Mucosa of descending colon (tissue), 3 donors: Measurements from ENCODE around the gene NKD1. TPM values are rescaled to one million over a fixed set of nuclear protein-coding genes. Genes with fewer than 3 reads are reported as not detected.

ENCODE experiments used
- ATAC-seq: fragments of 200-7000 bp; cut with Tn5 transposase; one replicate; pipeline ENCODE4 v1.9.1; 2020; ENCODE audit warnings: mild to moderate bottlenecking, moderate library complexity
- DNase-seq, 3 donors: peaks; one replicate each; pipeline ENCODE4 v3.0.0-alpha.2; 2020
- H3K36me3 ChIP-seq: fragments of 200-600 bp; one replicate; pipeline ENCODE4 v1.8.0; 2021; ENCODE audit warnings: low read depth, mild to moderate bottlenecking
- H3K4me1 ChIP-seq: fragments of 200-600 bp; one replicate; pipeline ENCODE4 v1.8.0; 2021; ENCODE audit warnings: low read depth, mild to moderate bottlenecking
- H3K4me3 ChIP-seq: fragments of 200-600 bp; one replicate; pipeline ENCODE4 v1.8.0; 2021; ENCODE audit warnings: mild to moderate bottlenecking
- H3K9me3 ChIP-seq: fragments of 200-600 bp; one replicate; pipeline ENCODE4 v1.8.0; 2021; ENCODE audit warnings: mild to moderate bottlenecking
- CTCF ChIP-seq: fragments of 200-600 bp; IDR thresholded peaks from one replicate; pipeline ENCODE4 v1.8.0; 2022; ENCODE audit warnings: antibody characterized with exemption, mild to moderate bottlenecking
- intact Hi-C, 2 donors: fragments of 100-400 bp; cut with DNase I in 1 of 2; cut with micrococcal nuclease in 1 of 2; formaldehyde crosslinking; loops; one replicate each; pipeline versions ENCODE4 v1.11.0 to v1.11.1; 2022; cut with DNase I, micrococcal nuclease
- total RNA-seq, 3 donors: library from RNA; stranded (reverse); fragmentation: NEBNext Ultra II Directional in 2 of 3; extraction: Animal tissue kit (Norgen Biotek cat#: 25700) in 2 of 3; gene quantifications; one replicate each; pipeline versions ENCODE4 v1.2.1 to v1.2.4, GENCODE V29; 2021 to 2023
- donor health status: DM: no; HTN: no; CAD: no; lungs with moderate emphysema.
- donor health status: DM: no; HTN: no; CAD: no.
- donor health status: DM: no; HTN: yes; CAD: no.

NKD1 gene
- total RNA-seq, 3 donors from 2014 or later = 1.6 to 28.0 (median 3.2) TPM

GRCh38 chr16:50609049-50609448 lies 60.9 kb downstream of the NKD1 start:
- H3K4me1 ChIP-seq = peaks cover 11% of the 10 kb centered on the region
- H3K4me3 ChIP-seq = no peak overlapping the region
- ATAC-seq (no peak), DNase-seq (no peak)
- H3K9me3 ChIP-seq = no peaks in the 10 kb centered on the region
- no peak for TF ChIP-seq CTCF
- intact Hi-C loops = no loop called here
- H3K36me3 ChIP-seq = no peaks in the 10 kb centered on the region

DNA sequence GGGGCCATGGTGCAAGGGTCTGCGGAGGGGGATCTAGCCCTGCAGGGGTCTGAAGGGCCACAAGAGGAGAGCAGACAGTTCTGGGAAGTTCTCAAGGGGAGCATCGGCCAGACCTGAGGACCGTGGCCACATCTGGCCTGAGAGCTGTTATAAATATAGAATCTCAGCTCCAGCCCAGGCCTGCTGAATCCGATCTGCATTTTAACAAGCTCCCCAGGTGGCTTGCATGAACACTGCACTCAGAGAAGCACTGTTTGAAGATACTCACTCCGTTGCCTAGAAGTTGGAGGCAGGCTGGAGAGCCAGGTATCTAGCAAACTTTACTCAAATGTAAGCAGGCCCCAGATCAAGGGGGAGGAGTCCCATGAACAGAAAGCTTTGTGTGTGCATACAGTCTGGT lies 61.3 kb downstream of the NKD1 start:
- Histone ChIP-seq H3K9me3 (no peaks in the 10 kb centered on the region), H3K4me1 (peaks cover 13% of the 10 kb centered on the region), H3K4me3 (no peak overlapping the region), H3K36me3 (no peaks in the 10 kb centered on the region)
- ATAC-seq (no peak), DNase-seq (peak in 1 of 3 donors; percentile 20)
- intact Hi-C loops = no loop called here
- TF ChIP-seq CTCF = no peak

GRCh38 chr16:50610331-50611262 lies 62.4 kb downstream of the NKD1 start:
- ATAC-seq (no peak), DNase-seq (peak in 2 of 3 donors; percentile 9 to 33)
- intact Hi-C loops = no loop called here
- H3K4me1 ChIP-seq = peaks cover 13% of the 10 kb centered on the region
- no peak for TF ChIP-seq CTCF
- H3K9me3 ChIP-seq = no peaks in the 10 kb centered on the region
- H3K4me3 ChIP-seq = no peak overlapping the region
- H3K36me3 ChIP-seq = no peaks in the 10 kb centered on the region

DNA sequence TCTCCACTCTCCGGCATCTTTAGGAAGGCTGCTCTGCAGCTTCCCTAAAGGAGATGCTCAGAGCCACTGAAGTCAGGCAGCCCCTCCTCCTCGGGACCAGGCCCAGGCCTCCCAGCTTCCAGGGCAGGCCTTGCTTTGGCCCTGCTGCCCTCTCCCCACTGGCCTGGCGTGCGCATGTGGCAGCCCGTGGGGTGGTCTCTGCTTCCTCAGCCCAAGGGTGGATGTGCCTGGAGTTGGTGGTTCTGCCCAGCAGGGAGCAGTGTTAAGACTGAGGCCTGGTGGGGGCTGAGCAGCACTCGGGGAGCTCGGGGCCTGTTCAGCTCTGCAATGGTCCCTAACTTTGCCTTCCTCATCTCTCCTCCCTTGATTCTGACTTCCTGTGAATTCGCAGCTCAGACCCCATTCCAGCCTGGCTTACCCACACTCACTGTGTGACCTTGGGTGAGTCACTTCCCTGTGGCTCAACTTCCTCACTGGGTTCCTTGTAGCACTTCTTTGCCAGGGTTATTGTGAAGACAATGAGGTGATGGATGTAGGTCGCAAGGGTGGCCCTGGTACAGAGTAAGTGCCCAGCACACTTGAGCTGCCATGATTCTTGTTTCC lies 63.2 kb downstream of the NKD1 start:
- ATAC-seq (no peak), DNase-seq (peak in 1 of 3 donors; percentile 26)
- Histone ChIP-seq H3K9me3 (no peaks in the 10 kb centered on the region), H3K4me1 (peaks cover 13% of the 10 kb centered on the region), H3K4me3 (no peak overlapping the region), H3K36me3 (no peaks in the 10 kb centered on the region)
- TF ChIP-seq CTCF = no peak
- intact Hi-C loops = no loop called here

GRCh38 chr16:50611995-50612848 lies 64.0 kb downstream of the NKD1 start:
- no peaks in the 10 kb centered on the region for H3K36me3 ChIP-seq
- intact Hi-C loops = no loop called here
- no peaks in the 10 kb centered on the region for H3K9me3 ChIP-seq
- H3K4me3 ChIP-seq = no peak overlapping the region
- TF ChIP-seq CTCF = no peak
- no peak for DNase-seq
- peaks cover 13% of the 10 kb centered on the region for H3K4me1 ChIP-seq
- no peak for ATAC-seq
